ENCODE measurements around the gene SAMD4A.

DNA sequence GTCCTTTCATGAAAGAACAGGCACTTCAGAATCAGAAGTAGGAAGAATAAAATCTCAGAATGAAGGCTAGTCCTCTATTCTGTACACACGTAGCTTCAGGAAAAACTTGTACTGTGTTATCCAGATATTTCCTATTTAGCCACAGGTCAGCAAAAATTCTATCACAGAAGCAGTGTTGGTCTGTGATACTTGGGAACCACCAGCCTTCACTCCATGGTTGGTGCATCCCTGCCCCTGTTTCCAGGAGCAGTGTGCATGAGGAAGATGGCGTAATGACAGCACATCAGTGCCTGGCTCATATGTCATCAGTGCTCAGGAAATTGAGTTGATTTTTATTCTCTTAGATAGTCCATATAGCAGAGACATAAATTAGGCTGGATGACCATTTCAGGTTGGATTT lies 87.7 kb downstream of the SAMD4A start:
- no peak for TF ChIP-seq POLR2A (IDR thresholded peaks at IDR 0.05)
- TF ChIP-seq, protein P1, sequence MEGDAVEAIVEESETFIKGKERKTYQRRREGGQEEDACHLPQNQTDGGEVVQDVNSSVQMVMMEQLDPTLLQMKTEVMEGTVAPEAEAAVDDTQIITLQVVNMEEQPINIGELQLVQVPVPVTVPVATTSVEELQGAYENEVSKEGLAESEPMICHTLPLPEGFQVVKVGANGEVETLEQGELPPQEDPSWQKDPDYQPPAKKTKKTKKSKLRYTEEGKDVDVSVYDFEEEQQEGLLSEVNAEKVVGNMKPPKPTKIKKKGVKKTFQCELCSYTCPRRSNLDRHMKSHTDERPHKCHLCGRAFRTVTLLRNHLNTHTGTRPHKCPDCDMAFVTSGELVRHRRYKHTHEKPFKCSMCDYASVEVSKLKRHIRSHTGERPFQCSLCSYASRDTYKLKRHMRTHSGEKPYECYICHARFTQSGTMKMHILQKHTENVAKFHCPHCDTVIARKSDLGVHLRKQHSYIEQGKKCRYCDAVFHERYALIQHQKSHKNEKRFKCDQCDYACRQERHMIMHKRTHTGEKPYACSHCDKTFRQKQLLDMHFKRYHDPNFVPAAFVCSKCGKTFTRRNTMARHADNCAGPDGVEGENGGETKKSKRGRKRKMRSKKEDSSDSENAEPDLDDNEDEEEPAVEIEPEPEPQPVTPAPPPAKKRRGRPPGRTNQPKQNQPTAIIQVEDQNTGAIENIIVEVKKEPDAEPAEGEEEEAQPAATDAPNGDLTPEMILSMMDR (IDR thresholded peaks at IDR 0.05) = no peak
